ENCODE data around the gene GJD4.
A peak's percentile ranks its signal among the peaks of the same experiment; 100 is the strongest.

- TF ChIP-seq CTCF (conservative IDR thresholded peaks at IDR 0.05; ENCODE audit: low read depth in 2 of 2): peak; percentile 58 to 66
- TF ChIP-seq EZH2phosphoT487 (IDR thresholded peaks at IDR 0.05; ENCODE audit: unreplicated experiment): no peak
- no peak for TF ChIP-seq ZNF331 (CRISPR knock-in tag; IDR thresholded peaks at IDR 0.05; ENCODE audit: low read depth)
- no peak for TF ChIP-seq REST (IDR thresholded peaks at IDR 0.05; ENCODE audit: unreplicated experiment)
- no peak for TF ChIP-seq JUNB (IDR thresholded peaks at IDR 0.05; ENCODE audit: unreplicated experiment)
- no peak for TF ChIP-seq EZH2 (IDR thresholded peaks at IDR 0.05; ENCODE audit: low read depth, unreplicated experiment)
- TF ChIP-seq ETS1 (IDR thresholded peaks at IDR 0.05): no peak
- TF ChIP-seq CREB1 (CRISPR knock-in tag; IDR thresholded peaks at IDR 0.05; ENCODE audit: low read depth): no peak
- TF ChIP-seq POLR2AphosphoS5 (IDR thresholded peaks at IDR 0.05; ENCODE audit: low read depth): no peak
- TF ChIP-seq NANOG (IDR thresholded peaks at IDR 0.05; ENCODE audit: borderline replicate concordance): no peak
- no peak for TF ChIP-seq ZNF114 (CRISPR knock-in tag; IDR thresholded peaks at IDR 0.05)
- TF ChIP-seq STAT1 (IDR thresholded peaks at IDR 0.05; ENCODE audit: unreplicated experiment): no peak
Observed at GRCh38 chr10:35598379-35598778, 6.8 kb upstream of the GJD4 start.
